ENCODE measurements around the gene PFN3. TPM values are rescaled to one million over a fixed set of nuclear protein-coding genes. Genes with fewer than 3 reads are reported as not detected.
"Not testable (repeated sequence)": the region's sequence is repeated elsewhere in the genome, so short reads cannot be mapped to it uniquely, and the experiment has no call there.

PFN3 gene
- total RNA-seq, 6 experiments from 2014 or later, result not detected

GRCh38 chr5:177423671-177424070, 23.2 kb upstream of the PFN3 start:
- DNase-seq, result no peak
- Mint-ChIP-seq H3K9me3 (no peaks in the 10 kb centered on the region), H3K4me1 (ENCODE audit: low read depth) (peaks cover 27% of the 10 kb centered on the region), H3K27ac (no peak overlapping the region), H3K27me3 (ENCODE audit: insufficient read depth) (peaks cover 9% of the 10 kb centered on the region), H3K36me3 (ENCODE audit: low read depth) (no peaks in the 10 kb centered on the region), H3K4me3 (no peak overlapping the region)
- TF ChIP-seq CTCF (IDR thresholded peaks at IDR 0.05), result no peak

- no peak overlapping the region for H3K4me3 Mint-ChIP-seq
Measured at GRCh38 chr5:177421062-177421798, 20.8 kb upstream of the PFN3 start.

GRCh38 chr5:177420472-177420871, 20.0 kb upstream of the PFN3 start:
- H3K36me3 Mint-ChIP-seq (ENCODE audit: low read depth); H3K9me3 Mint-ChIP-seq; DNase-seq; H3K27ac Mint-ChIP-seq; H3K4me3 Mint-ChIP-seq; H3K27me3 Mint-ChIP-seq (ENCODE audit: insufficient read depth): not testable (repeated sequence)
- peaks cover 12% of the 10 kb centered on the region for H3K4me1 Mint-ChIP-seq (ENCODE audit: low read depth)

More at GRCh38 chr5:177421062-177421798, 20.8 kb upstream of the PFN3 start:
- Mint-ChIP-seq H3K36me3 (ENCODE audit: low read depth) (no peaks in the 10 kb centered on the region), H3K27ac (no peak overlapping the region), H3K4me1 (ENCODE audit: low read depth) (peaks cover 15% of the 10 kb centered on the region), H3K9me3 (no peaks in the 10 kb centered on the region), H3K27me3 (ENCODE audit: insufficient read depth) (peaks cover 9% of the 10 kb centered on the region)
- DNase-seq, result peak; percentile 24
- TF ChIP-seq CTCF (IDR thresholded peaks at IDR 0.05), result no peak

GRCh38 chr5:177419046-177419445, 18.6 kb upstream of the PFN3 start:
- no peaks in the 10 kb centered on the region for H3K36me3 Mint-ChIP-seq (ENCODE audit: low read depth)
- H3K27me3 Mint-ChIP-seq (ENCODE audit: insufficient read depth), result peaks cover 12% of the 10 kb centered on the region
- no peaks in the 10 kb centered on the region for H3K9me3 Mint-ChIP-seq
- H3K27ac Mint-ChIP-seq, result no peak overlapping the region
- peak; percentile 46 for DNase-seq
- no peak for TF ChIP-seq CTCF (IDR thresholded peaks at IDR 0.05)
- peaks cover 7% of the 10 kb centered on the region; the same call in 1 of the 2 replicates for H3K4me1 Mint-ChIP-seq (ENCODE audit: low read depth)
- H3K4me3 Mint-ChIP-seq, result no peak overlapping the region

GRCh38 chr5:177417081-177417480, 16.6 kb upstream of the PFN3 start:
- peaks cover 18% of the 10 kb centered on the region for H3K27me3 Mint-ChIP-seq (ENCODE audit: insufficient read depth)
- not testable (repeated sequence) for H3K36me3 Mint-ChIP-seq (ENCODE audit: low read depth); H3K27ac Mint-ChIP-seq; DNase-seq; H3K4me3 Mint-ChIP-seq; H3K9me3 Mint-ChIP-seq
- peaks cover 13% of the 10 kb centered on the region; the same call in 1 of the 2 replicates for H3K4me1 Mint-ChIP-seq (ENCODE audit: low read depth)

GRCh38 chr5:177414481-177414880, 14.0 kb upstream of the PFN3 start:
- no peak for DNase-seq
- H3K4me1 Mint-ChIP-seq (ENCODE audit: low read depth), result 0 out of 2 replicates have a peak, but pooled peaks cover 7% of the 10 kb centered on the region
- H3K9me3 Mint-ChIP-seq, result no peaks in the 10 kb centered on the region
- peaks cover 17% of the 10 kb centered on the region for H3K27me3 Mint-ChIP-seq (ENCODE audit: insufficient read depth)
- H3K36me3 Mint-ChIP-seq (ENCODE audit: low read depth), result no peaks in the 10 kb centered on the region
- no peak overlapping the region for H3K27ac Mint-ChIP-seq
- no peak for TF ChIP-seq CTCF (IDR thresholded peaks at IDR 0.05)
- H3K4me3 Mint-ChIP-seq, result no peak overlapping the region
